GM13976 (cell line): Measurements from ENCODE around the gene GLP2R.

Experiments used
- DNase-seq: peaks from one replicate; pipeline ENCODE4 v3.0.0; 2012; ENCODE audit warnings: low spot score
- CTCF ChIP-seq: IDR thresholded peaks from 2 replicates; pipeline ENCODE4 v1.5.1; 2012; ENCODE audit warnings: borderline replicate concordance, mild to moderate bottlenecking; ENCODE audit not compliant: insufficient read depth; ENCODE audit errors: extremely low read depth, missing control alignments, control extremely low read depth
- in situ Hi-C: fragments of 300-500 bp; cut with MboI; formaldehyde crosslinking; loops from one replicate; pipeline ENCODE4 v1.12.0; 2022; ENCODE audit warnings: low sequenced_read_pairs, mixed read lengths, inconsistent platforms; ENCODE audit not compliant: unreplicated experiment

The GLP2R gene

DNA sequence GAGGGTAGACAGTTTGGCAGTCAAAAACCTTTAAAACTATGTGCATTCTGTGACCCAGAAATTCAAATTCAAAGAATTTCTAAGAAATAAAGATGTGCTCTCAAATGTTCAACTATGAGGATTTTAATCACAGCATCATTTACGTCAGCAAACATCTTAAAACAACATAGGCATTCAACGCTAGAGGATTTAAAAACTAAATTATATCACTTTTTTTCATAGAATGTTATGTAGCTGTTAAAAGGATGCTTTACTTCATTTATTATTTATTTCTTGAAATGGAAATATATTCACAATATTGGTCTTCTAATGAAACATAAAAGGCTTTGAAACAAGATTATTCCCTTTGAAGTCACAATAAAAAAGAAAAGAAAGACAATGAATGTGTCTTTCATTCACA, 3.6 kb downstream of the GLP2R start:
- no peak for DNase-seq
- no peak for TF ChIP-seq CTCF
- in situ Hi-C loops: no loop called here

GRCh38 chr17:9830711-9831110, 5.0 kb downstream of the GLP2R start:
- no peak for DNase-seq
- in situ Hi-C loops: no loop called here
- no peak for TF ChIP-seq CTCF

DNA sequence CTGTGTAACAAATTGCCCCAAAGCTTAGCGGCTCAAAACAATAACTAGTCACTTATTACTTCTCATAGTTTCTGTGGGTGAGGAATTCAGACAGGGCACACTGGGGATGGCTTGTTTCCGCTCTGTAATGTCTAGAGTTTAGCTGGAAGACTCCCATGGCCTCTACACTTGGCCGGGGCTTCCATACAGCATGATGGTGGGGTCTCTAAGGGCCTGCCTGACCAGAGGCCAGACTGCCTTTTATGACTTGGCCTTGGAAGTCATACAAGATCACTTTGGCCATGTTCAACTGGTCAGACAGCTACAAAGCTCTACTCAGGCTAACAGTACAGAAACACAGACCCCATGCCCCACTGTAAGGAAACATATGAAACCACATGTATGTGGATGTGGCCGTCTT, 8.2 kb downstream of the GLP2R start:
- in situ Hi-C loops: no loop called here
- TF ChIP-seq CTCF: no peak
- DNase-seq: no peak

GRCh38 chr17:9837551-9838471, 12.1 kb downstream of the GLP2R start:
- no peak for DNase-seq
- in situ Hi-C loops: no loop called here
- TF ChIP-seq CTCF: no peak

DNA sequence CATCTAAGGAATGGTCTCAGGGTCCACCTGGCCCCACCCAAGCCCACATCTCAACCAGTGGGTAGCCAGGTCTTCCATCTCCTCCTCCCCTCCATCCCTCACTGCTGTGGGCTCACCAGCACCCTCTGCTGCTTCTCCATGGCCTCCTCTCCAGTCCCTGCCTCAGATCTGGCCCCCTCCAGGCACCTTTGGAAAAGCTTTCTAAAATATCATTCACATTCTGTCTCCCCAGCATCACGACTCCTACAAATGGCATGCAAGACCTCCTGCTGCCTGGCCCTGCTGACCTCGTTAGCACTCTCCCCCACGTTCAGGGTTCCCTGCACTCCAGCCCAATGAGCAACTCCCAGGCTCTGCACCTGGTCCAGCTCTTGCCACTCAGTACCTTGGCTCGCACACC, 13.7 kb downstream of the GLP2R start:
- DNase-seq: no peak
- in situ Hi-C loops: no loop called here
- TF ChIP-seq CTCF: no peak

GRCh38 chr17:9842057-9842758, 16.5 kb downstream of the GLP2R start:
- no peak for TF ChIP-seq CTCF
- DNase-seq: no peak
- in situ Hi-C loops: no loop called here
